Activated B cell treated with CpG ODN at 0.5 μM for 24 hours (primary cell): ENCODE measurements around the gene OTUD5. TPM values are rescaled to one million over a fixed set of nuclear protein-coding genes. Genes with fewer than 3 reads are reported as not detected.

ENCODE experiments used
- ATAC-seq: fragments of 200-7000 bp; cut with Tn5 transposase; one replicate; pipeline ENCODE4 v1.10.0; 2021; ENCODE audit warnings: low read depth, mild to moderate bottlenecking, moderate library complexity
- CTCF ChIA-PET: fragments of 350-600 bp; sonication (Branson Sonifier 250); formaldehyde crosslinking; loops from one replicate; lab custom pipeline; 2021; ENCODE audit warnings: antibody characterized with exemption; lab: Charles Lee
- POLR2A ChIA-PET: fragments of 350-600 bp; sonication (Branson Sonifier 250); formaldehyde crosslinking; loops from one replicate; lab custom pipeline; 2021; ENCODE audit warnings: antibody characterized with exemption; lab: Charles Lee
- DNase-seq: peaks from one replicate; pipeline ENCODE4 v3.0.0; 2022
- H3K27ac Mint-ChIP-seq: one replicate; pipeline ENCODE4 v1.8.0; 2020; ENCODE audit warnings: mixed read lengths
- H3K27me3 Mint-ChIP-seq: one replicate; pipeline ENCODE4 v1.8.0; 2021; ENCODE audit warnings: mixed read lengths
- H3K36me3 Mint-ChIP-seq: one replicate; pipeline ENCODE4 v1.8.0; 2021; ENCODE audit warnings: low read depth, mixed read lengths
- H3K4me1 Mint-ChIP-seq: one replicate; pipeline ENCODE4 v1.8.0; 2021; ENCODE audit warnings: mixed read lengths
- H3K4me3 Mint-ChIP-seq: one replicate; pipeline ENCODE4 v1.8.0; 2020; ENCODE audit warnings: mild to moderate bottlenecking, mixed read lengths
- H3K9me3 Mint-ChIP-seq: one replicate; pipeline ENCODE4 v1.8.0; 2020; ENCODE audit warnings: mixed read lengths
- intact Hi-C: fragments of 100-400 bp; cut with micrococcal nuclease; formaldehyde crosslinking; loops from one replicate; pipeline ENCODE4 v1.15.1; 2024
- total RNA-seq: library from RNA; stranded (reverse); gene quantifications from 2 replicates; pipeline ENCODE4 v1.2.3, GENCODE V29; 2022
- TF ChIP-seq, protein P1 (sequence below): fragments of 200-600 bp; IDR thresholded peaks from one replicate; pipeline ENCODE4 v1.8.0; 2022; ENCODE audit warnings: antibody characterized with exemption, mild to moderate bottlenecking

The OTUD5 gene
- total RNA-seq, 1 donor from 2014 or later: 78.1 TPM

DNA sequence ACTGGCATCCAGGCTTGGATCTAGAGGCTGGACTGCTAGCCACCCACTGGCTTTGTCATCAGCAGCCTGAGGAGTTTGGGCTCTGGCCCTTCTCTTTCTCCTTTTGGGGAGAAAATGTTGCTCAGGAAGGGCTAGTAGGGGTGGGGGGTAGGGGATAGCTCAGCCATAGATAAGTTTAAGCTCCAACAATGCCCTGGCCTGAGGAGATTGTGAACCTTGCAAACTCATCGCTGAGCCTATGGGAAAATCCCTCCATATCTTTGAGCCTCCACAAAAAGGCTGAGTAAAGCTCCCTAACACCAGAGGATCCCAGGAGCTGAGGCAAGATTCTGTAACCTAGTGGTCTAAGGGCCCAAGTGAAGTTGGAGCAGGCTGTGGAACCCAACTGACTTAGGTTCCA lies 8.8 kb downstream of the OTUD5 start:
- DNase-seq: no peak
- Mint-ChIP-seq H3K27ac (no peak overlapping the region), H3K36me3 (peaks cover 15% of the 10 kb centered on the region), H3K9me3 (no peaks in the 10 kb centered on the region), H3K27me3 (no peaks in the 10 kb centered on the region), H3K4me3 (no peak overlapping the region), H3K4me1 (peaks cover 36% of the 10 kb centered on the region)
- POLR2A ChIA-PET: interaction anchor here (0.5 to 17.9 kb wide), 2 partner anchors 34 to 1114 kb away, joined by 8 to 718 read pairs; partner anchors contain the start of genes PIM2 and SLC35A2
- CTCF ChIA-PET: interaction anchor here (0.8 to 1.2 kb wide), 2 partner anchors 61 to 300 kb away, joined by 3 to 5 read pairs; no protein-coding TSS in a partner anchor
- intact Hi-C loops: loop anchor here (5.0 kb wide), 1 partner anchor 126 kb away; no protein-coding TSS in a partner anchor
- ATAC-seq: no peak
- TF ChIP-seq, protein P1, sequence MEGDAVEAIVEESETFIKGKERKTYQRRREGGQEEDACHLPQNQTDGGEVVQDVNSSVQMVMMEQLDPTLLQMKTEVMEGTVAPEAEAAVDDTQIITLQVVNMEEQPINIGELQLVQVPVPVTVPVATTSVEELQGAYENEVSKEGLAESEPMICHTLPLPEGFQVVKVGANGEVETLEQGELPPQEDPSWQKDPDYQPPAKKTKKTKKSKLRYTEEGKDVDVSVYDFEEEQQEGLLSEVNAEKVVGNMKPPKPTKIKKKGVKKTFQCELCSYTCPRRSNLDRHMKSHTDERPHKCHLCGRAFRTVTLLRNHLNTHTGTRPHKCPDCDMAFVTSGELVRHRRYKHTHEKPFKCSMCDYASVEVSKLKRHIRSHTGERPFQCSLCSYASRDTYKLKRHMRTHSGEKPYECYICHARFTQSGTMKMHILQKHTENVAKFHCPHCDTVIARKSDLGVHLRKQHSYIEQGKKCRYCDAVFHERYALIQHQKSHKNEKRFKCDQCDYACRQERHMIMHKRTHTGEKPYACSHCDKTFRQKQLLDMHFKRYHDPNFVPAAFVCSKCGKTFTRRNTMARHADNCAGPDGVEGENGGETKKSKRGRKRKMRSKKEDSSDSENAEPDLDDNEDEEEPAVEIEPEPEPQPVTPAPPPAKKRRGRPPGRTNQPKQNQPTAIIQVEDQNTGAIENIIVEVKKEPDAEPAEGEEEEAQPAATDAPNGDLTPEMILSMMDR: no peak

DNA sequence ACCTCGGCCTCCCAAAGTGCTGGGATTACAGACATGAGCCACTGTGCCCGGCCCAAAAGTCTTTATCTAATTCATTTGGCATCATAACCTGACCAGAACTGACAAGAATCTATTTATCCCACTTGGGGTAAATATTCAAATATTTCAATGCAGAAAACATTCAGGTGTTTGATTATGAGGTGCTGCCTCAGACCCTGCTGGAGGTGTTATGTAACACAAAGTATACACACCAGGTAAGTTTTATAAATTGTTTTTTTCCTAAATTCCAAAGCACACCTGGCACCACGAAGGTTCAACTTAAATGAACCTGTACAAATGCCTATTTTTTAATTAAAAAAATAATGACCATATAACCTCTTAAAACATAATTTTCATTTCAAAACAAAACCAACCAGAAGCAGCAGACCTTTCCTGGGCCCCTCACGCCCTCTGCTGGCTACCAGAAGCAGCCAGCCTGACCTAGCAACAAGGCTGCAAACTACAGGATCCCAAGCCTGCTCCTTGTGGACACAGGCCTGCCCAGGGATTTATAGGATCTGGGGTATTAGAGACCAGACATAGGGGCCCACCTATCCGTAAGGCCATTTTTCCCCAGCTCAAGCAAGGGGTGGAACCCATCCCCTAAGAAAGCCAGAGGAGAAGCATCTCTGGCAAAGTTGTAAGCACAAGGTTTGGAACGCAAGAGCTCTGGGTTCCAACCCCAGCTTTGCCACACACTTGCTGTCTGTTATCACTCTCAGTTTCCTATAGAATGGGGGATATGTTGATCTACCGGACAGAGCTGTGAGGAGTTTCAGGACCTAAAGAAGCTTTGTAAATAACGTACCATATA lies 11.7 kb downstream of the OTUD5 start:
- no peaks in the 10 kb centered on the region for H3K9me3 Mint-ChIP-seq
- intact Hi-C loops: loop anchor here (1.0 to 5.0 kb wide), 6 partner anchors 8 to 297 kb away; no protein-coding TSS in a partner anchor
- H3K4me1 Mint-ChIP-seq: peaks cover 44% of the 10 kb centered on the region
- ATAC-seq (peak; percentile 56), DNase-seq (no peak)
- H3K27me3 Mint-ChIP-seq: no peaks in the 10 kb centered on the region
- POLR2A ChIA-PET: interaction anchor here (1.4 to 17.9 kb wide), 2 partner anchors 9 to 31 kb away, joined by 7 to 718 read pairs; partner anchors contain the start of genes PIM2 and SLC35A2
- no peak overlapping the region for H3K4me3 Mint-ChIP-seq
- CTCF ChIA-PET: interaction anchor here (0.6 to 1.8 kb wide), 7 partner anchors 8 to 297 kb away, joined by 3 to 17 read pairs (median 5); no protein-coding TSS in a partner anchor
- peaks cover 33% of the 10 kb centered on the region for H3K36me3 Mint-ChIP-seq
- TF ChIP-seq, protein P1: no peak
- H3K27ac Mint-ChIP-seq: peak overlapping the region; percentile 41

DNA sequence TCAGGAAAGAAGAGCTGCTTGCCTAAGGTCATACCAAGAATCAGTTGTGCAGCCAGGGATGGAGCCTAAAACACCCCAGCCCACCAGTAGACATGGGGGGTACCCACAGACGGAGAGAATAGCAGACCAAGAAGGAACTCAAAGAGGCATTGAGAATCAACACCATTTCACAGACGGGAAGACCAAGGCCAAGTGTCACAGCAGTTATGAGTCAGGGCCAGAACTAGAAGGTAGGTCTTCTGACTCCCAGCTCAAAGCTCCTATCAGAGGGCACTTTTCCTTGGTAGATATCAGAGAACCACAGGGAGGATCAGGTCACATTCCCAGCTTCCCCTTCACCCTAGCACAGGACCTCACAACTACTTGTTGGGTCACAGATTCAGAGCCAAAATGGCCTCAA lies 14.5 kb downstream of the OTUD5 start:
- ATAC-seq (no peak), DNase-seq (no peak)
- H3K4me1 Mint-ChIP-seq: peaks cover 70% of the 10 kb centered on the region
- ChIA-PET CTCF (interaction anchor here (0.9 to 1.3 kb wide), 2 partner anchors 15 to 27 kb away, joined by 3 read pairs; no protein-coding TSS in a partner anchor), POLR2A (interaction anchor here (1.2 to 17.9 kb wide), 4 partner anchors 14 to 266 kb away, joined by 3 to 718 read pairs (median 52); partner anchors contain the start of genes OTUD5, PIM2, PQBP1 and SLC35A2)
- peaks cover 34% of the 10 kb centered on the region for H3K36me3 Mint-ChIP-seq
- H3K27ac Mint-ChIP-seq: peak overlapping the region; percentile 78
- TF ChIP-seq, protein P1: no peak
- intact Hi-C loops: no loop called here
- no peak overlapping the region for H3K4me3 Mint-ChIP-seq
- H3K9me3 Mint-ChIP-seq: no peaks in the 10 kb centered on the region
- no peaks in the 10 kb centered on the region for H3K27me3 Mint-ChIP-seq

DNA sequence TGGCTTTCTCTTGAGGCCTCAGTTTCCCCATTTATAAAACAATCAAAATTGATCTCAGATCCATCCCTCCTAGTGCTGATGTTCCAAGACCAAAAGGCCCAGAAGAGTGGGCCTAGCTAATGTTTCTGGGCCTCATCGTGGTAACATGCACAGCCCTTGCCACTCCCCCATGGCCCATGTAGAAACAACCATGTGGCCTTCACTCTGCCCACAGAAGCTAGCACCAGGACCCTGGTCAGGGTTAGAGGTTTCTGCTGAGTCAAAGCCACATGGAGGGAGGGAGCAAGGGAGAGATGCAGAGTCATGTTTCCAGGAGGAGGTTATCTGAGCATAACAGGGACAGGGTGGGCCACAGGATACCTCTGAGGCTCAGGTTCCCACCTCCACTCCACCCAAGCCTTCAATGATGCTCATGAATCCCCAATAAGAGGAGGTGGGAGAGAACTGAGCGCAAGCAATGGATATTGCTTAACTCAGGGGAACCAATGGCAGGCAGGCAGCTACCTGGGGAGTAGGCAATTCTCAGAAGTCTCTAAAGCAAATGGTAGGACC lies 16.9 kb downstream of the OTUD5 start:
- no peaks in the 10 kb centered on the region for H3K27me3 Mint-ChIP-seq
- no peak overlapping the region for H3K4me3 Mint-ChIP-seq
- TF ChIP-seq, protein P1: no peak
- no peaks in the 10 kb centered on the region for H3K9me3 Mint-ChIP-seq
- no peak for DNase-seq
- peaks cover 33% of the 10 kb centered on the region for H3K36me3 Mint-ChIP-seq
- no peak for ATAC-seq
- ChIA-PET POLR2A (interaction anchor here (1.0 to 17.9 kb wide), 11 partner anchors 14 to 366 kb away, joined by 3 to 718 read pairs (median 9); partner anchors contain the start of genes GRIPAP1, HDAC6, OTUD5 and PIM2), CTCF (interaction anchor here (1.0 to 2.5 kb wide), 2 partner anchors 28 to 49 kb away, joined by 3 to 9 read pairs; no protein-coding TSS in a partner anchor)
- H3K4me1 Mint-ChIP-seq: peaks cover 83% of the 10 kb centered on the region
- H3K27ac Mint-ChIP-seq: peak overlapping the region; percentile 98
- intact Hi-C loops: no loop called here
